ENCODE results near the gene SPATA31C1.

The SPATA31C1 gene

GRCh38 chr9:87873607-87874303 is 44.0 kb upstream of the SPATA31C1 start:
- no peak for DNase-seq
- in situ Hi-C loops (cut with HindIII; ENCODE audit: low pct_ligation_motif_present, low sequenced_read_pairs): no loop called here
- H3K4me3 ChIP-seq (ENCODE audit: low read depth, low read length): no peak overlapping the region
- no peak for TF ChIP-seq CTCF (IDR thresholded peaks at IDR 0.05; ENCODE audit: low read depth, low read length, missing control alignments)
- H3K27ac ChIP-seq: no peak overlapping the region
- H3K36me3 ChIP-seq (replicated peaks): no peaks in the 10 kb centered on the region
- no peaks in the 10 kb centered on the region for H3K27me3 ChIP-seq (replicated peaks)

- TF ChIP-seq CTCF (IDR thresholded peaks at IDR 0.05; ENCODE audit: low read depth, low read length, missing control alignments): no peak
- no peak overlapping the region for H3K27ac ChIP-seq
- no peaks in the 10 kb centered on the region for H3K27me3 ChIP-seq (replicated peaks)
- DNase-seq: no peak
- H3K4me3 ChIP-seq (ENCODE audit: low read depth, low read length): no peak overlapping the region
- in situ Hi-C loops (cut with HindIII; ENCODE audit: low pct_ligation_motif_present, low sequenced_read_pairs): no loop called here
- H3K36me3 ChIP-seq (replicated peaks): no peaks in the 10 kb centered on the region
These were observed 43.5 kb upstream of the SPATA31C1 start for GRCh38 chr9:87874304-87874623.

GRCh38 chr9:87875060-87875459 is 42.7 kb upstream of the SPATA31C1 start:
- no peaks in the 10 kb centered on the region for H3K27me3 ChIP-seq (replicated peaks)
- no peak overlapping the region for H3K4me3 ChIP-seq (ENCODE audit: low read depth, low read length)
- in situ Hi-C loops (cut with HindIII; ENCODE audit: low pct_ligation_motif_present, low sequenced_read_pairs): no loop called here
- H3K36me3 ChIP-seq (replicated peaks): no peaks in the 10 kb centered on the region
- TF ChIP-seq CTCF (IDR thresholded peaks at IDR 0.05; ENCODE audit: low read depth, low read length, missing control alignments): no peak
- no peak overlapping the region for H3K27ac ChIP-seq
- DNase-seq: no peak

GRCh38 chr9:87875831-87876545 is 41.8 kb upstream of the SPATA31C1 start:
- no peak for TF ChIP-seq CTCF (IDR thresholded peaks at IDR 0.05; ENCODE audit: low read depth, low read length, missing control alignments)
- Histone ChIP-seq H3K4me3 (ENCODE audit: low read depth, low read length) (no peak overlapping the region), H3K27me3 (replicated peaks) (no peaks in the 10 kb centered on the region), H3K27ac (no peak overlapping the region), H3K36me3 (replicated peaks) (no peaks in the 10 kb centered on the region)
- in situ Hi-C loops (cut with HindIII; ENCODE audit: low pct_ligation_motif_present, low sequenced_read_pairs): no loop called here
- no peak for DNase-seq

- H3K36me3 ChIP-seq (replicated peaks): no peaks in the 10 kb centered on the region
- in situ Hi-C loops (cut with HindIII; ENCODE audit: low pct_ligation_motif_present, low sequenced_read_pairs): no loop called here
These were observed 41.1 kb upstream of the SPATA31C1 start for GRCh38 chr9:87876708-87877107.

More at GRCh38 chr9:87876708-87877107, 41.1 kb upstream of the SPATA31C1 start:
- TF ChIP-seq CTCF (IDR thresholded peaks at IDR 0.05; ENCODE audit: low read depth, low read length, missing control alignments): no peak
- Histone ChIP-seq H3K27ac (no peak overlapping the region), H3K4me3 (ENCODE audit: low read depth, low read length) (no peak overlapping the region), H3K27me3 (replicated peaks) (no peaks in the 10 kb centered on the region)
- no peak for DNase-seq

Measured in brain microvascular endothelial cell (primary cell).